ENCODE measurements around the gene DTX1. TPM values are rescaled to one million over a fixed set of nuclear protein-coding genes. Genes with fewer than 3 reads are reported as not detected.
A peak's percentile ranks its signal among the peaks of the same experiment; 100 is the strongest.

Gene DTX1
- polyA plus RNA-seq, 1 experiment, result 0.05 TPM

- peaks cover 14% of the 10 kb centered on the region for H3K27me3 ChIP-seq (ENCODE audit: control insufficient read depth, insufficient read depth, low read length)
- H3K27ac ChIP-seq (ENCODE audit: low read depth, low read length), result no peak overlapping the region
- CTCF ChIA-PET, result interaction anchor here (0.5 to 2.1 kb wide), 3 partner anchors 11 to 49 kb away, joined by 4 to 7 read pairs (median 5); no protein-coding TSS in a partner anchor
- H3K9me3 ChIP-seq (ENCODE audit: control insufficient read depth, insufficient read depth, low read length), result no peaks in the 10 kb centered on the region; the same call in 1 of the 2 replicates
- TF ChIP-seq CTCF (IDR thresholded peaks at IDR 0.05; ENCODE audit: low read depth, low read length), result no peak
- no peak overlapping the region for H3K4me3 ChIP-seq (ENCODE audit: low read depth, low read length)
- no peak for DNase-seq (ENCODE audit: low read depth, low spot score)
- POLR2A ChIA-PET, result no interaction called here
Observed at GRCh38 chr12:113097716-113098440, 41.3 kb downstream of the DTX1 start.

GRCh38 chr12:113098441-113099028 lies 42.0 kb downstream of the DTX1 start:
- H3K27ac ChIP-seq (ENCODE audit: low read depth, low read length), result peak overlapping the region; percentile 31
- DNase-seq (ENCODE audit: low read depth, low spot score), result peak; percentile 11
- peak; percentile 79 for TF ChIP-seq CTCF (IDR thresholded peaks at IDR 0.05; ENCODE audit: low read depth, low read length)
- POLR2A ChIA-PET, result no interaction called here
- no peaks in the 10 kb centered on the region; the same call in 1 of the 2 replicates for H3K9me3 ChIP-seq (ENCODE audit: control insufficient read depth, insufficient read depth, low read length)
- peaks cover 11% of the 10 kb centered on the region for H3K27me3 ChIP-seq (ENCODE audit: control insufficient read depth, insufficient read depth, low read length)
- CTCF ChIA-PET, result interaction anchor here (1.3 to 2.1 kb wide), 2 partner anchors 11 to 50 kb away, joined by 4 to 7 read pairs; no protein-coding TSS in a partner anchor
- H3K4me3 ChIP-seq (ENCODE audit: low read depth, low read length), result no peak overlapping the region

- no peak overlapping the region for H3K4me3 ChIP-seq (ENCODE audit: low read depth, low read length)
- no peak overlapping the region for H3K27ac ChIP-seq (ENCODE audit: low read depth, low read length)
- POLR2A ChIA-PET, result no interaction called here
- CTCF ChIA-PET, result interaction anchor here (2.1 kb wide), 1 partner anchor 50 kb away, joined by 7 read pairs; no protein-coding TSS in a partner anchor
- DNase-seq (ENCODE audit: low read depth, low spot score), result no peak
- H3K9me3 ChIP-seq (ENCODE audit: control insufficient read depth, insufficient read depth, low read length), result no peaks in the 10 kb centered on the region; the same call in 1 of the 2 replicates
- H3K27me3 ChIP-seq (ENCODE audit: control insufficient read depth, insufficient read depth, low read length), result peaks cover 7% of the 10 kb centered on the region
- no peak for TF ChIP-seq CTCF (IDR thresholded peaks at IDR 0.05; ENCODE audit: low read depth, low read length)
Observed at GRCh38 chr12:113099364-113099763, 42.8 kb downstream of the DTX1 start.

GRCh38 chr12:113099764-113100163 lies 43.2 kb downstream of the DTX1 start:
- POLR2A ChIA-PET, result no interaction called here
- TF ChIP-seq CTCF (IDR thresholded peaks at IDR 0.05; ENCODE audit: low read depth, low read length), result no peak
- H3K4me3 ChIP-seq (ENCODE audit: low read depth, low read length), result no peak overlapping the region
- H3K27ac ChIP-seq (ENCODE audit: low read depth, low read length), result no peak overlapping the region
- no peak for DNase-seq (ENCODE audit: low read depth, low spot score)
- H3K27me3 ChIP-seq (ENCODE audit: control insufficient read depth, insufficient read depth, low read length), result peaks cover 7% of the 10 kb centered on the region
- H3K9me3 ChIP-seq (ENCODE audit: control insufficient read depth, insufficient read depth, low read length), result no peaks in the 10 kb centered on the region; the same call in 1 of the 2 replicates
- CTCF ChIA-PET, result no interaction called here

- CTCF ChIA-PET, result interaction anchor here (1.1 kb wide), 1 partner anchor 109 kb away, joined by 4 read pairs; no protein-coding TSS in a partner anchor
Observed at GRCh38 chr12:113101751-113102150, 45.2 kb downstream of the DTX1 start.

More at GRCh38 chr12:113101751-113102150, 45.2 kb downstream of the DTX1 start:
- no peak overlapping the region for H3K27ac ChIP-seq (ENCODE audit: low read depth, low read length)
- no peaks in the 10 kb centered on the region; the same call in 1 of the 2 replicates for H3K9me3 ChIP-seq (ENCODE audit: control insufficient read depth, insufficient read depth, low read length)
- POLR2A ChIA-PET, result no interaction called here
- H3K4me3 ChIP-seq (ENCODE audit: low read depth, low read length), result no peak overlapping the region
- H3K27me3 ChIP-seq (ENCODE audit: control insufficient read depth, insufficient read depth, low read length), result peaks cover 7% of the 10 kb centered on the region
- TF ChIP-seq CTCF (IDR thresholded peaks at IDR 0.05; ENCODE audit: low read depth, low read length), result no peak
- no peak for DNase-seq (ENCODE audit: low read depth, low spot score)
